K562 treated with DMSO at 1 percent for 24 hours (cell line): Measurements from ENCODE around the gene HSPG2. TPM values are rescaled to one million over a fixed set of nuclear protein-coding genes. Genes with fewer than 3 reads are reported as not detected.

Source experiments
- total RNA-seq: library from RNA; unstranded; fragments of 300-600 nt; gene quantifications from 2 replicates; pipeline ENCODE4 v1.2.3, GENCODE V29; 2022; ENCODE audit warnings: low read depth; ENCODE audit not compliant: insufficient read depth

HSPG2 gene
- total RNA-seq, result 65.6 and 72.0 TPM in 2 replicates

GRCh38 chr1:21937034-21937371 is at the start of gene HSPG2:
HSPG2 (minus strand) TSS chr1:21937310; CDS start chr1:21937217, 93 bp downstream.

GRCh38 chr1:21976703-21977239 is 39.7 kb upstream of the HSPG2 start, which contains the start of gene CELA3B:
CELA3B (plus strand) TSS chr1:21977022; CDS start chr1:21977040, 18 bp downstream.

GRCh38 chr1:21811875-21812305 is 125.2 kb downstream of the HSPG2 start, which contains the start of gene LDLRAD2:
LDLRAD2 (plus strand) TSS chr1:21812265; CDS start chr1:21812452, 187 bp downstream.

GRCh38 chr1:21782868-21783678 is 154.0 kb downstream of the HSPG2 start, which contains the start of gene USP48:
USP48 (minus strand) TSS chr1:21783149; CDS start chr1:21782957, 192 bp downstream.

Other genes starting within 250 kb of the HSPG2 start
- 54.7 and 60.1 TPM in 2 replicates for gene USP48, start 154.2 kb downstream of the HSPG2 start, total RNA-seq
- gene LDLRAD2, start 125.0 kb downstream of the HSPG2 start, total RNA-seq, result 0.22 TPM in 1 of 2 replicates, not detected in the other
- not detected in 2 replicates for gene CELA3B, start 39.7 kb upstream of the HSPG2 start, total RNA-seq
- gene CELA3A, start 64.3 kb upstream of the HSPG2 start, total RNA-seq, result not detected in 2 replicates
- gene CDC42, start 115.4 kb upstream of the HSPG2 start, total RNA-seq, result 99.6 and 113 TPM in 2 replicates
- gene WNT4, start 205.8 kb upstream of the HSPG2 start, total RNA-seq, result 0.06 TPM in 1 of 2 replicates, not detected in the other